ENCODE data around the gene PDSS2.

Gene PDSS2

GRCh38 chr6:107192830-107193229 is 266.5 kb downstream of the PDSS2 start:
- no peak overlapping the region for H3K4me3 ChIP-seq (ENCODE audit: low read length)
- TF ChIP-seq, protein P1, sequence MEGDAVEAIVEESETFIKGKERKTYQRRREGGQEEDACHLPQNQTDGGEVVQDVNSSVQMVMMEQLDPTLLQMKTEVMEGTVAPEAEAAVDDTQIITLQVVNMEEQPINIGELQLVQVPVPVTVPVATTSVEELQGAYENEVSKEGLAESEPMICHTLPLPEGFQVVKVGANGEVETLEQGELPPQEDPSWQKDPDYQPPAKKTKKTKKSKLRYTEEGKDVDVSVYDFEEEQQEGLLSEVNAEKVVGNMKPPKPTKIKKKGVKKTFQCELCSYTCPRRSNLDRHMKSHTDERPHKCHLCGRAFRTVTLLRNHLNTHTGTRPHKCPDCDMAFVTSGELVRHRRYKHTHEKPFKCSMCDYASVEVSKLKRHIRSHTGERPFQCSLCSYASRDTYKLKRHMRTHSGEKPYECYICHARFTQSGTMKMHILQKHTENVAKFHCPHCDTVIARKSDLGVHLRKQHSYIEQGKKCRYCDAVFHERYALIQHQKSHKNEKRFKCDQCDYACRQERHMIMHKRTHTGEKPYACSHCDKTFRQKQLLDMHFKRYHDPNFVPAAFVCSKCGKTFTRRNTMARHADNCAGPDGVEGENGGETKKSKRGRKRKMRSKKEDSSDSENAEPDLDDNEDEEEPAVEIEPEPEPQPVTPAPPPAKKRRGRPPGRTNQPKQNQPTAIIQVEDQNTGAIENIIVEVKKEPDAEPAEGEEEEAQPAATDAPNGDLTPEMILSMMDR (conservative IDR thresholded peaks at IDR 0.05; ENCODE audit: low read depth, low read length): no peak
- no peak for DNase-seq (ENCODE audit: low read depth)

DNA sequence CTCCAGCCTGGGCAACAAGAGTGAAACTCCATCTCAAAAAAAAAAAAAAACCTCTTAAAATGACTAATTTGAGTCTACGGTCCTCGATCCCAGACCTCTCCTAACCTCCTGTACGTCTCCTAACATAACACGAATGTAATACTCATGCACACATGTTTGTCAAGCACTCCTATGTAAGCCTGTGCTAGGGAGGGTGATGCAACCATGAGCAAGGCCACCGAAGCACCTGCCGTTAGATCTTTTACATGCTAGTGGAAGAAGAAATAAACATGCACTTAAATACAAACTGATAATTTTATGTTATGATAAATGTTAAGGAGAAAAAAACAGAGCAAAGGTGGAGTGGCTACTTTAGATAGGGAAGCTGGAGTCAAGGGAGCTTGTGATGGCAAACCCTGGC is 271.7 kb downstream of the PDSS2 start:
- DNase-seq (ENCODE audit: low read depth): no peak
- TF ChIP-seq, protein P1 (conservative IDR thresholded peaks at IDR 0.05; ENCODE audit: low read depth, low read length): no peak
- H3K4me3 ChIP-seq (ENCODE audit: low read length): no peak overlapping the region

GRCh38 chr6:107186047-107186446 is 273.3 kb downstream of the PDSS2 start:
- no peak for DNase-seq (ENCODE audit: low read depth)
- TF ChIP-seq, protein P1 (conservative IDR thresholded peaks at IDR 0.05; ENCODE audit: low read depth, low read length): no peak
- no peak overlapping the region for H3K4me3 ChIP-seq (ENCODE audit: low read length)

DNA sequence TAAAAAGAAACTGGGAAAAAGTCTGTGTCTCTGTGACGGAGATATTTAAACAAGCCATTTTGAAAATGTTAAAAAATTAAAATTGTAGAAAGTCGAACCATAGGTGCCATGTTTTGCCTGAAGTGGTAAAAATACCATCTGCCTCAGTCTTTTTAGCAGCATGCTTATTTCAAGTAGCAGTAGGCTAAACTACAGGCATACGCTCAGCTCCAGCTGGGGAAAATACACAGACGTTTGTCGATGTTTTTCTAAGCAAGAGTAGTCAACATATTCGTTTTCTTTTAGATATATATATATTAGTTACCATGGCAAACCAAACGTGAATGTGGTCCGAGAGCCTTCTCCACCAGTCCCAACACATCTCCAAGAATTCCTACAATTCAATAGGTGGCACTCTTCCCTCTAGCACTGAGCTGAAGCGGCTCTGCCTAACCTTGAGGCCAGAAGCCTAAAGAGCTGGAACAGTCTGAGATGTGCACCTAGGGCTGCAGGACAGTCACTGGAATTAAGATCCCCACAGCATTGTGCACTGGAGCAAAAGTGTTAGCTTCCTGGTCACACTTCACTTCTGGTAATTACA is 273.9 kb downstream of the PDSS2 start:
- DNase-seq (ENCODE audit: low read depth): no peak
- H3K4me3 ChIP-seq (ENCODE audit: low read length): no peak overlapping the region
- TF ChIP-seq, protein P1 (conservative IDR thresholded peaks at IDR 0.05; ENCODE audit: low read depth, low read length): peak; percentile 49

DNA sequence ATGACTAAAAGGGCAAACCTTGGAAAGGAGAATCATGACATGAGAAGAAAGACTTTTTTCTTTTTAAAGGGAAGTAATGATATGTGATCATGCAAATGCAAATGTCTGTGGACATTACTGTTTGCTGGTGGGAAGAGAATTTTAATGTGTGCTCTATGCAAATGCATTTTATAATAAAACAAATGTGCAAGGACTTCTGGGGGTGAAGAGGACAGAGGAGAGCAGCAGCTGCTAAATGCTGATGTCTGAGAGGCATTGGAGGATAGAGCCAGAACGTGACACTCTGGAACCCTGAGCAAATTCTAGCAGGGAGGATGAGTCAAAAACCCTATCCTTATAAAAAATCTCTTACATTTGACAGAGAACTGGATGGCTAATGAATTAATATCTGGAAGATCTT is 274.9 kb downstream of the PDSS2 start:
- no peak overlapping the region for H3K4me3 ChIP-seq (ENCODE audit: low read length)
- DNase-seq (ENCODE audit: low read depth): no peak
- TF ChIP-seq, protein P1 (conservative IDR thresholded peaks at IDR 0.05; ENCODE audit: low read depth, low read length): no peak

DNA sequence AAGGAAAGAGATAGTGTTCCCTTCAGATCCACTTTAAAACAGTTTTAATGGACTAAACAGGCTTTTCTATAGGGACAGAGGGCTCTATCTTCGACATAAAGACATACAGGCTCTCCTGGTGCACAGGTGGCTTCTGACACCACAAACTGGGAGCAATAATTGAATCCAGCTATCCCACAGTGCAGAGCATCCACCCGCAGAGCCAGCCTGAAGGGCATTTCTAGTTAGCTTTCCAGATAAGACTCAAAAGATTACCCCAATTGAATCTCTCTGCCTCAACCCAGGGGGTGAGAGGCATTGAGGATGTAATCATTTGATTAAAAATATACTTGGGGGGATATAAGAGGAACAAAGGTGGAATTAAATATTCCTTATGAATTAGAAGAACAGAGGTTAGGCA is 279.3 kb downstream of the PDSS2 start:
- TF ChIP-seq, protein P1 (conservative IDR thresholded peaks at IDR 0.05; ENCODE audit: low read depth, low read length): no peak
- DNase-seq (ENCODE audit: low read depth): no peak
- H3K4me3 ChIP-seq (ENCODE audit: low read length): no peak overlapping the region

- no peak overlapping the region for H3K4me3 ChIP-seq (ENCODE audit: low read length)
- DNase-seq (ENCODE audit: low read depth): no peak
- TF ChIP-seq, protein P1 (conservative IDR thresholded peaks at IDR 0.05; ENCODE audit: low read depth, low read length): peak; percentile 40
Measured at GRCh38 chr6:107179004-107179403, 280.4 kb downstream of the PDSS2 start.

Measured in retinal pigment epithelial cell (primary cell).